Smooth muscle cell (in vitro differentiated cells): Measurements from ENCODE around the gene LYSMD4. TPM values are rescaled to one million over a fixed set of nuclear protein-coding genes. Genes with fewer than 3 reads are reported as not detected.

Source experiments
- DNase-seq: peaks from one replicate; lab custom pipeline; 2025; ENCODE audit not compliant: unreplicated experiment; lab: John Stamatoyannopoulos, UW
- H2AFZ ChIP-seq: fragments of 200-600 bp; sonication (generic); 2 replicates; pipeline ENCODE4 v1.6.0; 2016; ENCODE audit warnings: antibody characterized with exemption, low read depth, mild to moderate bottlenecking
- H3F3A ChIP-seq: fragments of 200-600 bp; sonication (generic); 2 replicates; pipeline ENCODE4 v1.6.0; 2017; ENCODE audit warnings: antibody characterized with exemption, low read depth
- H3K27ac ChIP-seq: fragments of 200-600 bp; sonication (generic); 2 replicates; pipeline ENCODE4 v1.5.1; 2016; ENCODE audit warnings: low read depth, mild to moderate bottlenecking
- H3K27me3 ChIP-seq: fragments of 200-600 bp; sonication (generic); 2 replicates; pipeline ENCODE4 v1.6.1; 2016; ENCODE audit warnings: low read depth, mild to moderate bottlenecking
- H3K36me3 ChIP-seq: fragments of 200-600 bp; sonication (generic); 2 replicates; pipeline ENCODE4 v1.5.1; 2016; ENCODE audit warnings: low read depth
- H3K4me1 ChIP-seq: fragments of 200-600 bp; sonication (generic); 2 replicates; pipeline ENCODE4 v1.5.1; 2016; ENCODE audit warnings: low read depth
- H3K4me2 ChIP-seq: fragments of 200-600 bp; sonication (generic); 2 replicates; pipeline ENCODE4 v1.6.0; 2016; ENCODE audit warnings: mild to moderate bottlenecking
- H3K4me3 ChIP-seq: fragments of 200-600 bp; sonication (generic); 2 replicates; pipeline ENCODE4 v1.5.1; 2016; ENCODE audit warnings: mild to moderate bottlenecking
- H3K79me2 ChIP-seq: fragments of 200-600 bp; sonication (generic); 2 replicates; pipeline ENCODE4 v1.6.0; 2016; ENCODE audit warnings: low read depth, mild to moderate bottlenecking
- H3K9ac ChIP-seq: fragments of 200-600 bp; sonication (generic); 2 replicates; pipeline ENCODE4 v1.6.0; 2016; ENCODE audit warnings: low read depth
- H3K9me3 ChIP-seq: fragments of 200-600 bp; sonication (generic); replicated peaks from 2 replicates; pipeline ENCODE4 v1.5.1; 2016; ENCODE audit warnings: low read depth
- H4K20me1 ChIP-seq: fragments of 200-600 bp; sonication (generic); 2 replicates; pipeline ENCODE4 v1.6.0; 2016; ENCODE audit warnings: low read depth
- WGBS: methylation state at CpG from one replicate; pipeline ENCODE4 v1.1.7; 2016; ENCODE audit warnings: low lambda C conversion rate; 5-methylcytosine and 5-hydroxymethylcytosine counted together
- polyA plus RNA-seq: library from polyadenylated mRNA; unstranded; fragments of >200 nt; fragmentation: Nextera tagmentation; extraction: Ambion mirVana; gene quantifications from 2 replicates; pipeline ENCODE4 v1.2.1, GENCODE V29; 2016
- small RNA-seq: library from RNA; depleted of rRNA; stranded (forward); fragments of <200 nt; gene quantifications from one replicate; pipeline ENCODE3, GENCODE V24; 2014
- total RNA-seq: library from RNA; depleted of rRNA; stranded (reverse); fragments of >200 nt; gene quantifications from 2 replicates; pipeline ENCODE4 v1.2.3, GENCODE V29; 2014
- TF ChIP-seq, protein P1 (sequence below): fragments of 200-600 bp; sonication (generic); IDR thresholded peaks from 2 replicates; pipeline ENCODE4 v1.5.1; 2017; ENCODE audit warnings: borderline replicate concordance, mild to moderate bottlenecking, antibody characterized with exemption; ENCODE audit not compliant: insufficient read depth, poor library complexity, severe bottlenecking

Gene LYSMD4
- total and polyA plus RNA-seq, 2 experiments from 2014 or later = 4.4 to 6.0 TPM

DNA sequence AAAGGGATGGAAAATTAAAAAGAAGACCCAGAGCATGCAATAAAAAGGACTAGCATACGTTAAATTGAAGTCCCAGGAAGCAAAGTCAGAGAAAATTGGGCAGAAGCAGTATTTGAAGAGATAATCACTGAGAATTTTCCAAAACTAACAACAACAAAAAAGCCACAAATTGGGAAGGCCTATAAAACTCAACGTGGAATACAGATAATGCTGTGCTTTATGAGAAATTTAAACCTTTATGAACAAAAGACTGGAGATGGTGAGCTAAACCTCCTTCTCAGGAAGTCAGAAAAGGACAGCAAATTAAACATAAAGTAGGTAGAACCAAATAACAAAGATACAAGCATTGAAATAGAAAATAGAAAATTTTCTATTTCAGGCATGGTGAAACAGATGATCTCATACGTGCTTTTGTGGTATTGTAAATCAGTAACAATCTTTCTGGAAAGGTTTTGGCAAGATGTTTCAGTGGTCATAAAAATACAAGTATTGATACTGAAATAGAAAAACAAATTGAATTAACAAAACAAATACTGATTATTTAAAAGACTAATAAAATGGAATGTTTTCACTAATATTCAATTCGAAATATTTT, 55.6 kb downstream of the LYSMD4 start:
- WGBS = 72% methylated on average over 4 of the region's 4 CpGs
- H3K9me3 ChIP-seq = no peaks in the 10 kb centered on the region
- TF ChIP-seq, protein P1, sequence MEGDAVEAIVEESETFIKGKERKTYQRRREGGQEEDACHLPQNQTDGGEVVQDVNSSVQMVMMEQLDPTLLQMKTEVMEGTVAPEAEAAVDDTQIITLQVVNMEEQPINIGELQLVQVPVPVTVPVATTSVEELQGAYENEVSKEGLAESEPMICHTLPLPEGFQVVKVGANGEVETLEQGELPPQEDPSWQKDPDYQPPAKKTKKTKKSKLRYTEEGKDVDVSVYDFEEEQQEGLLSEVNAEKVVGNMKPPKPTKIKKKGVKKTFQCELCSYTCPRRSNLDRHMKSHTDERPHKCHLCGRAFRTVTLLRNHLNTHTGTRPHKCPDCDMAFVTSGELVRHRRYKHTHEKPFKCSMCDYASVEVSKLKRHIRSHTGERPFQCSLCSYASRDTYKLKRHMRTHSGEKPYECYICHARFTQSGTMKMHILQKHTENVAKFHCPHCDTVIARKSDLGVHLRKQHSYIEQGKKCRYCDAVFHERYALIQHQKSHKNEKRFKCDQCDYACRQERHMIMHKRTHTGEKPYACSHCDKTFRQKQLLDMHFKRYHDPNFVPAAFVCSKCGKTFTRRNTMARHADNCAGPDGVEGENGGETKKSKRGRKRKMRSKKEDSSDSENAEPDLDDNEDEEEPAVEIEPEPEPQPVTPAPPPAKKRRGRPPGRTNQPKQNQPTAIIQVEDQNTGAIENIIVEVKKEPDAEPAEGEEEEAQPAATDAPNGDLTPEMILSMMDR = no peak
- no peaks in the 10 kb centered on the region for H3F3A ChIP-seq
- H3K9ac ChIP-seq = no peak overlapping the region
- no peak for DNase-seq
- no peaks in the 10 kb centered on the region for H3K27me3 ChIP-seq
- H4K20me1 ChIP-seq = no peaks in the 10 kb centered on the region
- no peak overlapping the region for H3K4me2 ChIP-seq
- H3K4me3 ChIP-seq = no peak overlapping the region
- peaks cover 29% of the 10 kb centered on the region for H3K36me3 ChIP-seq
- H2AFZ ChIP-seq = no peak overlapping the region
- H3K27ac ChIP-seq = no peak overlapping the region
- no peaks in the 10 kb centered on the region for H3K79me2 ChIP-seq
- no peaks in the 10 kb centered on the region for H3K4me1 ChIP-seq

Small RNA genes within 50 kb of the gene (small RNA-seq; reads per million reads assigned to genes)
- gene RF00019 = not detected

Other genes with a start within 250 kb of the LYSMD4 start
- gene MEF2A, start 167.5 kb downstream of the LYSMD4 start, total RNA-seq = 61.1 and 75.8 TPM in 2 replicates
- gene MEF2A, start 167.5 kb downstream of the LYSMD4 start, polyA plus RNA-seq = 12.3 and 21.7 TPM in 2 replicates